WTC11 (cell line): ENCODE measurements around the gene NDUFAF8. TPM values are rescaled to one million over a fixed set of nuclear protein-coding genes. Genes with fewer than 3 reads are reported as not detected.

Experiments
- ATAC-seq: fragments of 200-7000 bp; cut with Tn5 transposase; 2 replicates; pipeline ENCODE4 v1.10.0; 2021; ENCODE audit warnings: mild to moderate bottlenecking, moderate library complexity
- CTCF ChIA-PET: fragments of 300-600 bp; sonication (Branson Sonifier 250); formaldehyde crosslinking; loops from one replicate; lab custom pipeline; 2021; ENCODE audit warnings: antibody characterized with exemption; lab: Charles Lee
- POLR2A ChIA-PET: fragments of 350-600 bp; sonication (Branson Sonifier 250); formaldehyde crosslinking; loops from one replicate; lab custom pipeline; 2021; ENCODE audit warnings: antibody characterized with exemption; lab: Charles Lee
- DNase-seq: peaks from one replicate; pipeline ENCODE4 v3.0.0; 2021; ENCODE audit warnings: low spot score
- H3K27ac Mint-ChIP-seq: 2 replicates; pipeline ENCODE4 v1.8.0; 2021; ENCODE audit warnings: mixed read lengths
- H3K27me3 Mint-ChIP-seq: 2 replicates; pipeline ENCODE4 v1.8.0; 2021; ENCODE audit warnings: low read depth, mild to moderate bottlenecking, moderate library complexity, mixed read lengths
- H3K36me3 Mint-ChIP-seq: 2 replicates; pipeline ENCODE4 v1.8.0; 2021; ENCODE audit warnings: mixed read lengths
- H3K4me1 Mint-ChIP-seq: 2 replicates; pipeline ENCODE4 v1.8.0; 2022; ENCODE audit warnings: mixed read lengths
- H3K4me3 Mint-ChIP-seq: 2 replicates; pipeline ENCODE4 v1.8.0; 2021; ENCODE audit warnings: mild to moderate bottlenecking, moderate library complexity, mixed read lengths
- H3K9me3 Mint-ChIP-seq: 2 replicates; pipeline ENCODE4 v1.8.0; 2021; ENCODE audit warnings: mixed read lengths
- AFF4 ChIP-seq: sonication (generic); formaldehyde crosslinking; IDR thresholded peaks from 2 replicates; pipeline ENCODE4 v1.8.1; 2023; ENCODE audit warnings: mild to moderate bottlenecking, missing genetic modification reagents, borderline replicate concordance
- AR ChIP-seq: fragments of 250-450 bp; sonication (Bioruptor Pico); IDR thresholded peaks from 2 replicates; pipeline ENCODE4 v1.9.0; 2021; ENCODE audit warnings: mild to moderate bottlenecking
- E2F4 ChIP-seq: sonication (generic); formaldehyde crosslinking; IDR thresholded peaks from 2 replicates; pipeline ENCODE4 v1.8.1; 2022; ENCODE audit warnings: low read depth, mild to moderate bottlenecking, moderate library complexity, missing genetic modification reagents, borderline replicate concordance
- FOXK1 ChIP-seq: sonication (generic); formaldehyde crosslinking; IDR thresholded peaks from 2 replicates; pipeline ENCODE4 v1.8.0; 2022; ENCODE audit warnings: mild to moderate bottlenecking, moderate library complexity, missing genetic modification reagents
- JAZF1 ChIP-seq: fragments of 250-450 bp; sonication (Bioruptor Pico); IDR thresholded peaks from 2 replicates; pipeline ENCODE4 v1.9.0; 2021; ENCODE audit warnings: moderate library complexity, mild to moderate bottlenecking, inconsistent platforms
- MXD4 ChIP-seq: fragments of 250-450 bp; sonication (Bioruptor Pico); IDR thresholded peaks from 2 replicates; pipeline ENCODE4 v1.8.0; 2021; ENCODE audit warnings: mild to moderate bottlenecking, moderate library complexity, borderline replicate concordance
- MYBL2 ChIP-seq: sonication (generic); formaldehyde crosslinking; IDR thresholded peaks from 2 replicates; pipeline ENCODE4 v1.8.1; 2023; ENCODE audit warnings: mild to moderate bottlenecking, moderate library complexity, missing genetic modification reagents
- NFE2L1 ChIP-seq: sonication (generic); formaldehyde crosslinking; IDR thresholded peaks from 2 replicates; pipeline ENCODE4 v1.8.1; 2023; ENCODE audit warnings: missing genetic modification reagents
- OVOL2 ChIP-seq: fragments of 250-450 bp; sonication (Bioruptor Pico); IDR thresholded peaks from 2 replicates; pipeline ENCODE4 v1.9.0; 2021; ENCODE audit warnings: mild to moderate bottlenecking, borderline replicate concordance
- RELA ChIP-seq: sonication (generic); formaldehyde crosslinking; IDR thresholded peaks from 2 replicates; pipeline ENCODE4 v1.8.1; 2022; ENCODE audit warnings: missing genetic modification reagents, mild to moderate bottlenecking, borderline replicate concordance
- TCF7 ChIP-seq: sonication (generic); formaldehyde crosslinking; IDR thresholded peaks from 2 replicates; pipeline ENCODE4 v1.8.0; 2022; ENCODE audit warnings: mild to moderate bottlenecking, low read depth, missing genetic modification reagents, moderate library complexity
- TEAD1 ChIP-seq: sonication (generic); formaldehyde crosslinking; IDR thresholded peaks from 2 replicates; pipeline ENCODE4 v1.8.0; 2022; ENCODE audit warnings: mild to moderate bottlenecking, missing genetic modification reagents
- TEAD4 ChIP-seq: sonication (generic); formaldehyde crosslinking; IDR thresholded peaks from 2 replicates; pipeline ENCODE4 v1.8.0; 2022; ENCODE audit warnings: mild to moderate bottlenecking, missing genetic modification reagents
- ZNF121 ChIP-seq: sonication (generic); formaldehyde crosslinking; IDR thresholded peaks from 2 replicates; pipeline ENCODE4 v1.8.0; 2023; ENCODE audit warnings: missing genetic modification reagents
- ZNF512 ChIP-seq: sonication (generic); formaldehyde crosslinking; IDR thresholded peaks from 2 replicates; pipeline ENCODE4 v1.8.1; 2022; ENCODE audit warnings: missing genetic modification reagents, borderline replicate concordance
- total RNA-seq: library from RNA; stranded (reverse); gene quantifications from 3 replicates; pipeline ENCODE4 v1.2.3, GENCODE V29; 2021
- TF ChIP-seq, protein P1 (sequence below): fragments of 250-450 bp; sonication (Bioruptor Pico); IDR thresholded peaks from 2 replicates; pipeline ENCODE4 v2.1.2; 2022; ENCODE audit warnings: mild to moderate bottlenecking, moderate library complexity
- TF ChIP-seq, protein P2 (sequence below): fragments of 250-450 bp; sonication (Bioruptor Pico); IDR thresholded peaks from 2 replicates; pipeline ENCODE4 v1.8.0; 2021; ENCODE audit warnings: mild to moderate bottlenecking
- TF ChIP-seq, protein P3 (sequence below): fragments of 250-450 bp; sonication (Bioruptor Pico); conservative IDR thresholded peaks from 2 replicates; pipeline ENCODE4 v1.9.0; 2021; ENCODE audit warnings: mild to moderate bottlenecking

The NDUFAF8 gene
- total RNA-seq, 1 experiment from 2014 or later: 73.0 TPM

DNA sequence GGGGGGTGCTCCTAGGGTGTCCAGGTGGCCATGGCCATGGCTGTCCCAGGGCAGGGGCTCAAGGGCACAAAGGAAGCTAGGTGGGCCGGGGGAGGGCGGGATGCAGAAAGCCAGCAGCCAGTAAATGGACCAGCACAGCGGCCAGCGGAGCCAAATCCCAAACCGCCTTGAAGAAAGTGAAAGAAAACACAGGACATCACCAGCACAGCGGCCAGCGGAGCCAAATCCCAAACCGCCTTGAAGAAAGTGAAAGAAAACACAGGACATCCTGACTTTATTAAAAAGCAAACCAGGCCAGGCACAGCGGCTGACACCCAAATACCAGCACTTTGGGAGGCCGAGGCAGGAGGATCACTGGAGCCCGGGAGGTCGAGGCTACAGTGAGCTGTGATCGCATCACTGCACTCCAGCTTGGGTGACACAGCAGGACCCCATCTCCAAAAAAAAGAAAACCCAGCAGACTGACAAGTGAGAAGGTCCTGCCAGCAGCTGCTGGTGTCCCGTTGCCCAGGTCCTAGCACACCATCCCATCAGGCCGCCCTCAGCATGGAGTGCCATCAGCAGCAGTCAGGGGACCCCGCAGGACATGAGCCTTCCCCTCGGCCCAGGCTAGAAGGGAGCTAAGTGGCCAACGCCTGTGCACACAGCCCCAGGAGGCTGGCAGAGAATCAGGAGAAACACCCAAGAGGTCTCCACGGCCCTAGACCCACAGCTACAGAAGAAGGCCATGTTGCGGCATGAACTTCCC lies 39.0 kb downstream of the NDUFAF8 start:
- DNase-seq (no peak), ATAC-seq (no peak)
- TF ChIP-seq, protein P1, sequence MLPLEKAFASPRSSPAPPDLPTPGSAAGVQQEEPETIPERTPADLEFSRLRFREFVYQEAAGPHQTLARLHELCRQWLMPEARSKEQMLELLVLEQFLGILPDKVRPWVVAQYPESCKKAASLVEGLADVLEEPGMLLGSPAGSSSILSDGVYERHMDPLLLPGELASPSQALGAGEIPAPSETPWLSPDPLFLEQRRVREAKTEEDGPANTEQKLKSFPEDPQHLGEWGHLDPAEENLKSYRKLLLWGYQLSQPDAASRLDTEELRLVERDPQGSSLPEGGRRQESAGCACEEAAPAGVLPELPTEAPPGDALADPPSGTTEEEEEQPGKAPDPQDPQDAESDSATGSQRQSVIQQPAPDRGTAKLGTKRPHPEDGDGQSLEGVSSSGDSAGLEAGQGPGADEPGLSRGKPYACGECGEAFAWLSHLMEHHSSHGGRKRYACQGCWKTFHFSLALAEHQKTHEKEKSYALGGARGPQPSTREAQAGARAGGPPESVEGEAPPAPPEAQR (CRISPR knock-in tag): no peak
- TF ChIP-seq MYBL2 (CRISPR knock-in tag) (no peak), ZNF512 (CRISPR knock-in tag) (no peak), OVOL2 (CRISPR knock-in tag) (no peak), TCF7 (CRISPR knock-in tag) (no peak), JAZF1 (CRISPR knock-in tag) (no peak), AFF4 (CRISPR knock-in tag) (no peak), TEAD1 (CRISPR knock-in tag) (no peak), NFE2L1 (CRISPR knock-in tag) (no peak), FOXK1 (no peak), TEAD4 (CRISPR knock-in tag) (no peak), E2F4 (no peak), RELA (CRISPR knock-in tag) (no peak), ZNF121 (CRISPR knock-in tag) (no peak), MXD4 (no peak), AR (CRISPR knock-in tag) (no peak)
- TF ChIP-seq, protein P2, sequence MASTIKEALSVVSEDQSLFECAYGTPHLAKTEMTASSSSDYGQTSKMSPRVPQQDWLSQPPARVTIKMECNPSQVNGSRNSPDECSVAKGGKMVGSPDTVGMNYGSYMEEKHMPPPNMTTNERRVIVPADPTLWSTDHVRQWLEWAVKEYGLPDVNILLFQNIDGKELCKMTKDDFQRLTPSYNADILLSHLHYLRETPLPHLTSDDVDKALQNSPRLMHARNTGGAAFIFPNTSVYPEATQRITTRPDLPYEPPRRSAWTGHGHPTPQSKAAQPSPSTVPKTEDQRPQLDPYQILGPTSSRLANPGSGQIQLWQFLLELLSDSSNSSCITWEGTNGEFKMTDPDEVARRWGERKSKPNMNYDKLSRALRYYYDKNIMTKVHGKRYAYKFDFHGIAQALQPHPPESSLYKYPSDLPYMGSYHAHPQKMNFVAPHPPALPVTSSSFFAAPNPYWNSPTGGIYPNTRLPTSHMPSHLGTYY (CRISPR knock-in tag): no peak
- TF ChIP-seq, protein P3, sequence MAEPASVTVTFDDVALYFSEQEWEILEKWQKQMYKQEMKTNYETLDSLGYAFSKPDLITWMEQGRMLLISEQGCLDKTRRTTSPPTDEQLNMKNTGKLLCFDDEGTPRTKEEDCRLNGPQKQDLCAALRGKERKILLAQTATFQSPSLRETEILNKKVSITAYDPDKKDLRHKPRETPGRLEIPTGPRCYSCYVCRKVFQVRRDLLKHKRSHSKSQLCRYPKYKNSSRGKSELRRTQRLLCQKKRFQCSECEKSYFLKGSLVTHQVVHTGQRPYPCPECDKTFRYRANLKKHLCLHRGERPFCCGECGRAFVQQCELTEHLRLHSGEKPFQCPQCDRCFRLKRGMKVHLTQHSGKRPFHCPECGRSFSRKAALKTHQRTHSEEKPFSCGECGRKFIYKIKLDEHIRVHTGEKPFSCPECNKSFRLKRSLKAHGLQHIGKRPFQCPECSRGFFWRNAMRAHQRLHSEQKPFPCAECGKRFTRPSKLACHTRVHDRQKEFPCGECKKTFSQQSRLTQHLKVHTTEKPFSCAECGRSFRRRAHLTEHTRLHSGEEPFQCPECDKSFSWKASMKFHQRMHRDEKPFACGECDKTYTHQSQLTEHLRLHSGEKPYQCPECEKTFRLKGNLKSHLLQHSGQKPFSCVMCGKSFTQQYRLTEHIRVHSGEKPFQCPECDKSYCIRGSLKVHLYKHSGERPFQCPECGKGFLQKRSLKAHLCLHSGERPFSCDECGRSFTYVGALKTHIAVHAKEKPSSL (CRISPR knock-in tag): no peak
- Mint-ChIP-seq H3K4me1 (no peaks in the 10 kb centered on the region), H3K4me3 (no peak overlapping the region), H3K27ac (no peak overlapping the region), H3K36me3 (peaks cover 21% of the 10 kb centered on the region), H3K27me3 (no peaks in the 10 kb centered on the region), H3K9me3 (no peaks in the 10 kb centered on the region)
- ChIA-PET CTCF (interaction anchor here (1.1 to 1.4 kb wide), 2 partner anchors 14 to 206 kb away, joined by 3 to 4 read pairs; no protein-coding TSS in a partner anchor), POLR2A (no interaction called here)
